Gastrocnemius medialis (tissue), 4 donors: ENCODE results near the gene MSANTD1. TPM values are rescaled to one million over a fixed set of nuclear protein-coding genes. Genes with fewer than 3 reads are reported as not detected.

ENCODE experiments used
- ATAC-seq, 2 donors: fragments of 150-250 bp; one replicate each; pipeline ENCODE4 v1.9.1; 2016
- DNase-seq, 2 donors: peaks; one replicate each; pipeline ENCODE4 v3.0.0-alpha.2; 2019
- H3K27ac ChIP-seq, 4 donors: fragments of 200-600 bp; sonication (generic); 1 replicate in 1 of 4; 2 replicates in 3 of 4; pipeline ENCODE4 v1.5.1; 2016 to 2018; ENCODE audit warnings: mild to moderate bottlenecking in 2 of 4, moderate library complexity in 1 of 4
- H3K27me3 ChIP-seq, 3 donors: fragments of 200-600 bp; sonication (generic) in 2 of 3; 1 replicate in 1 of 3; 2 replicates in 2 of 3; pipeline versions ENCODE4 v1.5.1 to v1.6.0; 2016 to 2019; ENCODE audit warnings: mild to moderate bottlenecking in 1 of 3, moderate library complexity in 1 of 3
- H3K36me3 ChIP-seq, 2 donors: fragments of 200-600 bp; sonication (generic) in 1 of 2; one replicate each; pipeline ENCODE4 v1.5.1; 2017 to 2018
- H3K4me1 ChIP-seq, 2 donors: fragments of 200-600 bp; sonication (generic) in 1 of 2; one replicate each; pipeline ENCODE4 v1.5.1; 2016 to 2017; ENCODE audit warnings: mild to moderate bottlenecking in 2 of 2
- H3K4me3 ChIP-seq, 4 donors: fragments of 200-600 bp; sonication (generic) in 3 of 4; 1 replicate in 1 of 4; 2 replicates in 3 of 4; pipeline ENCODE4 v1.5.1; 2016 to 2019; ENCODE audit warnings: mild to moderate bottlenecking in 2 of 4
- H3K9me3 ChIP-seq, 3 donors: fragments of 200-600 bp; sonication (generic) in 2 of 3; 1 replicate in 1 of 3; 2 replicates in 2 of 3; pipeline ENCODE4 v1.5.1; 2016 to 2019
- POLR2A ChIP-seq, 2 donors: fragments of 450-650 bp; IDR thresholded peaks; one replicate each; pipeline ENCODE4 v1.6.1; 2017; ENCODE audit warnings: antibody characterized with exemption in 2 of 2, mild to moderate bottlenecking in 2 of 2, moderate library complexity in 2 of 2
- in situ Hi-C, 4 donors: fragments of 200-750 bp; cut with MboI; loops; one replicate each; pipeline versions ENCODE4 v1.15.0 to v1.8.0; 2017; ENCODE audit warnings: low sequenced_read_pairs in 4 of 4
- intact Hi-C: fragments of 100-400 bp; cut with DNase I; formaldehyde crosslinking; loops from one replicate; pipeline ENCODE4 v1.15.1; 2023; ENCODE audit warnings: low total_unique reads
- total RNA-seq, 4 donors: library from RNA; depleted of rRNA; stranded (reverse); fragments of >200 nt; gene quantifications; one replicate each; pipeline versions ENCODE4 v1.1.0 to v1.2.3, GENCODE V29; 2016
- TF ChIP-seq, protein P1 (sequence below), 5 experiments: fragments of 450-650 bp in 3 of 5; fragments of 200-600 bp in 2 of 5; sonication (generic) in 2 of 5; IDR thresholded peaks in 4 of 5; conservative IDR thresholded peaks in 1 of 5; 1 replicate in 4 of 5; 2 replicates in 1 of 5; pipeline ENCODE4 v1.5.1; 2016 to 2019; ENCODE audit warnings: antibody characterized with exemption in 5 of 5, mild to moderate bottlenecking in 3 of 5, moderate library complexity in 3 of 5

MSANTD1 gene
- total RNA-seq, 4 donors from 2014 or later, result 0.36 to 1.5 (median 0.48) TPM

DNA sequence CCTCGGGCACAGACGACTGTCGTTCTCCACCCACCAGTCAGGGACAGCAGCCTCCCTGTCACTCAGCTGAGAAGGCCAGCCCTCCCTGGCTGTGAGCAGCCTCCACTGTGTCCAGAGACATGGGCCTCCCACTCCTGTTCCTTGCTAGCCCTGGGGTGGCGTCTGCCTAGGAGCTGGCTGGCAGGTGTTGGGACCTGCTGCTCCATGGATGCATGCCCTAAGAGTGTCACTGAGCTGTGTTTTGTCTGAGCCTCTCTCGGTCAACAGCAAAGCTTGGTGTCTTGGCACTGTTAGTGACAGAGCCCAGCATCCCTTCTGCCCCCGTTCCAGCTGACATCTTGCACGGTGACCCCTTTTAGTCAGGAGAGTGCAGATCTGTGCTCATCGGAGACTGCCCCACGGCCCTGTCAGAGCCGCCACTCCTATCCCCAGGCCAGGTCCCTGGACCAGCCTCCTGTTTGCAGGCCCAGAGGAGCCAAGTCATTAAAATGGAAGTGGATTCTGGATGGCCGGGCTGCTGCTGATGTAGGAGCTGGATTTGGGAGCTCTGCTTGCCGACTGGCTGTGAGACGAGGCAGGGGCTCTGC is 7.9 kb upstream of the MSANTD1 start:
- in situ Hi-C loops (no loop called here), intact Hi-C loops (loop anchor here (10.0 kb wide), 1 partner anchor 46 kb away; no protein-coding TSS in a partner anchor)
- DNase-seq (no peak), ATAC-seq (no peak)
- TF ChIP-seq POLR2A (IDR thresholded peaks at IDR 0.05), result no peak
- TF ChIP-seq, protein P1, sequence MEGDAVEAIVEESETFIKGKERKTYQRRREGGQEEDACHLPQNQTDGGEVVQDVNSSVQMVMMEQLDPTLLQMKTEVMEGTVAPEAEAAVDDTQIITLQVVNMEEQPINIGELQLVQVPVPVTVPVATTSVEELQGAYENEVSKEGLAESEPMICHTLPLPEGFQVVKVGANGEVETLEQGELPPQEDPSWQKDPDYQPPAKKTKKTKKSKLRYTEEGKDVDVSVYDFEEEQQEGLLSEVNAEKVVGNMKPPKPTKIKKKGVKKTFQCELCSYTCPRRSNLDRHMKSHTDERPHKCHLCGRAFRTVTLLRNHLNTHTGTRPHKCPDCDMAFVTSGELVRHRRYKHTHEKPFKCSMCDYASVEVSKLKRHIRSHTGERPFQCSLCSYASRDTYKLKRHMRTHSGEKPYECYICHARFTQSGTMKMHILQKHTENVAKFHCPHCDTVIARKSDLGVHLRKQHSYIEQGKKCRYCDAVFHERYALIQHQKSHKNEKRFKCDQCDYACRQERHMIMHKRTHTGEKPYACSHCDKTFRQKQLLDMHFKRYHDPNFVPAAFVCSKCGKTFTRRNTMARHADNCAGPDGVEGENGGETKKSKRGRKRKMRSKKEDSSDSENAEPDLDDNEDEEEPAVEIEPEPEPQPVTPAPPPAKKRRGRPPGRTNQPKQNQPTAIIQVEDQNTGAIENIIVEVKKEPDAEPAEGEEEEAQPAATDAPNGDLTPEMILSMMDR (IDR thresholded peaks at IDR 0.05 in 4 of 5, conservative IDR thresholded peaks at IDR 0.05 in 1 of 5), result no peak
- Histone ChIP-seq H3K4me1 (no peaks in the 10 kb centered on the region), H3K27ac (no peak overlapping the region), H3K4me3 (no peak overlapping the region), H3K36me3 (peaks cover 0 to 41% of the 10 kb centered on the region in 2 donors), H3K27me3 (no peaks in the 10 kb centered on the region), H3K9me3 (no peaks in the 10 kb centered on the region)

DNA sequence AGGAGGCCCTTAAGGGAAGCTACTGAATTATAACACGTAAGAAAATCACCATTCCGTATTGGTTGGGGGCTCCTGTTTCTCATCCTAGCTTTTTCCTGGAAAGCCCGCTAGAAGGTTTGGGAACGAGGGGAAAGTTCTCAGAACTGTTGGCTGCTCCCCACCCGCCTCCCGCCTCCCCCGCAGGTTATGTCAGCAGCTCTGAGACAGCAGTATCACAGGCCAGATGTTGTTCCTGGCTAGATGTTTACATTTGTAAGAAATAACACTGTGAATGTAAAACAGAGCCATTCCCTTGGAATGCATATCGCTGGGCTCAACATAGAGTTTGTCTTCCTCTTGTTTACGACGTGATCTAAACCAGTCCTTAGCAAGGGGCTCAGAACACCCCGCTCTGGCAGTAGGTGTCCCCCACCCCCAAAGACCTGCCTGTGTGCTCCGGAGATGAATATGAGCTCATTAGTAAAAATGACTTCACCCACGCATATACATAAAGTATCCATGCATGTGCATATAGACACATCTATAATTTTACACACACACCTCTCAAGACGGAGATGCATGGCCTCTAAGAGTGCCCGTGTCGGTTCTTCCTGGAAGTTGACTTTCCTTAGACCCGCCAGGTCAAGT is 6.9 kb upstream of the MSANTD1 start:
- intact Hi-C loops, result loop anchor here (10.0 kb wide), 1 partner anchor 47 kb away; no protein-coding TSS in a partner anchor
- ATAC-seq (no peak), DNase-seq (no peak)
- Histone ChIP-seq H3K4me3 (no peak overlapping the region), H3K9me3 (no peaks in the 10 kb centered on the region), H3K27me3 (no peaks in the 10 kb centered on the region), H3K36me3 (peaks cover 0 to 33% of the 10 kb centered on the region in 2 donors), H3K27ac (no peak overlapping the region), H3K4me1 (no peaks in the 10 kb centered on the region)
- in situ Hi-C loops, result no loop called here
- TF ChIP-seq POLR2A (IDR thresholded peaks at IDR 0.05), result no peak
- TF ChIP-seq, protein P1 (IDR thresholded peaks at IDR 0.05 in 4 of 5, conservative IDR thresholded peaks at IDR 0.05 in 1 of 5), result no peak

DNA sequence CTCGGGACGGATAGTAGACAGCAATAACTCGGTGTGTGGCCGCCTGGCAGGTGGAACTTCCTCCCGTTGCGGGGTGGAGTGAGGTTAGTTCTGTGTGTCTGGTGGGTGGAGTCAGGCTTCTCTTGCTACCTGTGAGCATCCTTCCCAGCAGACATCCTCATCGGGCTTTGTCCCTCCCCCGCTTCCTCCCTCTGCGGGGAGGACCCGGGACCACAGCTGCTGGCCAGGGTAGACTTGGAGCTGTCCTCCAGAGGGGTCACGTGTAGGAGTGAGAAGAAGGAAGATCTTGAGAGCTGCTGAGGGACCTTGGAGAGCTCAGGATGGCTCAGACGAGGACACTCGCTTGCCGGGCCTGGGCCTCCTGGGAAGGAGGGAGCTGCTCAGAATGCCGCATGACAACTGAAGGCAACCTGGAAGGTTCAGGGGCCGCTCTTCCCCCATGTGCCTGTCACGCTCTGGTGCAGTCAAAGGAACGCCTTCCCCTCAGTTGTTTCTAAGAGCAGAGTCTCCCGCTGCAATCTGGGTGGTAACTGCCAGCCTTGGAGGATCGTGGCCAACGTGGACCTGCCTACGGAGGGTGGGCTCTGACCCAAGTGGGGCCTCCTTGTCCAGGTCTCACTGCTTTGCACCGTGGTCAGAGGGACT is 5.7 kb upstream of the MSANTD1 start:
- in situ Hi-C loops, result no loop called here
- ATAC-seq (no peak), DNase-seq (no peak)
- H3K4me1 ChIP-seq, result no peaks in the 10 kb centered on the region
- no peak overlapping the region for H3K27ac ChIP-seq
- intact Hi-C loops, result loop anchor here (10.0 kb wide), 1 partner anchor 48 kb away; no protein-coding TSS in a partner anchor
- no peaks in the 10 kb centered on the region for H3K9me3 ChIP-seq
- no peaks in the 10 kb centered on the region for H3K27me3 ChIP-seq
- H3K36me3 ChIP-seq, result peaks cover 0 to 33% of the 10 kb centered on the region in 2 donors
- no peak for TF ChIP-seq POLR2A (IDR thresholded peaks at IDR 0.05)
- TF ChIP-seq, protein P1 (IDR thresholded peaks at IDR 0.05 in 4 of 5, conservative IDR thresholded peaks at IDR 0.05 in 1 of 5), result no peak
- H3K4me3 ChIP-seq, result no peak overlapping the region

DNA sequence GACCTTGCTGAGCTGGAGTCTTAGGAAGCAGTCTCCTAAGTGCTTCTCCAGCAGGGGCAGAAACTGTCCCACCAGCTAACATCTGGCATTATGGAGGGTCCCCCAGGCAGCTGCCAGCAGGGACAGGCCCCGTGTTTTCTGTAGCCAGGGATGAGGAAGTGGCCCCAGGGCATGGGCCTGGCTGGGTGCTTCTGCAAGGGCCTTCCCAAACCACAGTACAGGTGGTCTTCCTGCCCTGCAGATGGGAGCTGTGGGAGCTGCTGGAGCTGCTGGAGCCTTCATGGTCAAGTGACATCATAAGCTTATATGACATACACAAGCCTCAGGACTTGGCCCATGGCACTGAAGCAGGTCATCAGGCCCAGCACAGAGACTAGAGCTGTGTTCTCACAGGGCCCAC is 5.0 kb upstream of the MSANTD1 start:
- Histone ChIP-seq H3K4me1 (no peaks in the 10 kb centered on the region), H3K4me3 (no peak overlapping the region), H3K27me3 (no peaks in the 10 kb centered on the region), H3K27ac (no peak overlapping the region), H3K36me3 (peaks cover 0 to 26% of the 10 kb centered on the region in 2 donors), H3K9me3 (no peaks in the 10 kb centered on the region)
- no peak for TF ChIP-seq POLR2A (IDR thresholded peaks at IDR 0.05)
- TF ChIP-seq, protein P1 (IDR thresholded peaks at IDR 0.05 in 4 of 5, conservative IDR thresholded peaks at IDR 0.05 in 1 of 5), result no peak
- DNase-seq, result no peak
- no peak for ATAC-seq
- in situ Hi-C loops (no loop called here), intact Hi-C loops (loop anchor here (10.0 kb wide), 1 partner anchor 49 kb away; no protein-coding TSS in a partner anchor)
